Measurements from ENCODE around the gene APLNR.

The APLNR gene

GRCh38 chr11:57223601-57224000 is 13.4 kb downstream of the APLNR start:
- H3K4me3 ChIP-seq (ENCODE audit: control insufficient read depth, low read depth, low read length), result no peak overlapping the region
- no peak for TF ChIP-seq CTCF (IDR thresholded peaks at IDR 0.05; ENCODE audit: control insufficient read depth, insufficient read depth, low read depth, low read length, missing control alignments)
- DNase-seq (ENCODE audit: low read depth), result no peak

GRCh38 chr11:57222239-57222638 is 14.8 kb downstream of the APLNR start:
- DNase-seq (ENCODE audit: low read depth), result no peak
- no peak for TF ChIP-seq CTCF (IDR thresholded peaks at IDR 0.05; ENCODE audit: control insufficient read depth, insufficient read depth, low read depth, low read length, missing control alignments)
- no peak overlapping the region for H3K4me3 ChIP-seq (ENCODE audit: control insufficient read depth, low read depth, low read length)

GRCh38 chr11:57219021-57219627 is 17.9 kb downstream of the APLNR start:
- H3K4me3 ChIP-seq (ENCODE audit: control insufficient read depth, low read depth, low read length), result no peak overlapping the region
- TF ChIP-seq CTCF (IDR thresholded peaks at IDR 0.05; ENCODE audit: control insufficient read depth, insufficient read depth, low read depth, low read length, missing control alignments), result no peak
- no peak for DNase-seq (ENCODE audit: low read depth)

- DNase-seq (ENCODE audit: low read depth), result no peak
- no peak for TF ChIP-seq CTCF (IDR thresholded peaks at IDR 0.05; ENCODE audit: control insufficient read depth, insufficient read depth, low read depth, low read length, missing control alignments)
- H3K4me3 ChIP-seq (ENCODE audit: control insufficient read depth, low read depth, low read length), result no peak overlapping the region
Measured at GRCh38 chr11:57217053-57217452, 20.0 kb downstream of the APLNR start.

GRCh38 chr11:57216463-57216862 is 20.6 kb downstream of the APLNR start:
- no peak for DNase-seq (ENCODE audit: low read depth)
- no peak for TF ChIP-seq CTCF (IDR thresholded peaks at IDR 0.05; ENCODE audit: control insufficient read depth, insufficient read depth, low read depth, low read length, missing control alignments)
- H3K4me3 ChIP-seq (ENCODE audit: control insufficient read depth, low read depth, low read length), result no peak overlapping the region

- no peak for TF ChIP-seq CTCF (IDR thresholded peaks at IDR 0.05; ENCODE audit: control insufficient read depth, insufficient read depth, low read depth, low read length, missing control alignments)
- peak; percentile 21 for DNase-seq (ENCODE audit: low read depth)
- H3K4me3 ChIP-seq (ENCODE audit: control insufficient read depth, low read depth, low read length), result no peak overlapping the region
Measured at GRCh38 chr11:57214494-57214893, 22.6 kb downstream of the APLNR start.

- no peak overlapping the region for H3K4me3 ChIP-seq (ENCODE audit: control insufficient read depth, low read depth, low read length)
- no peak for TF ChIP-seq CTCF (IDR thresholded peaks at IDR 0.05; ENCODE audit: control insufficient read depth, insufficient read depth, low read depth, low read length, missing control alignments)
- no peak for DNase-seq (ENCODE audit: low read depth)
Measured at GRCh38 chr11:57214098-57214417, 23.0 kb downstream of the APLNR start.

Data from AG09309 (cell line).